Endothelial cell of hepatic sinusoid (primary cell): ENCODE results near the gene RBP5.

Experiments used
- in situ Hi-C: cut with HindIII; loops from 2 replicates; pipeline ENCODE4 v1.10.0; 2017; ENCODE audit warnings: low sequenced_read_pairs

RBP5 gene

GRCh38 chr12:7146906-7147305 is 18.2 kb upstream of the RBP5 start:
- in situ Hi-C loops = no loop called here

DNA sequence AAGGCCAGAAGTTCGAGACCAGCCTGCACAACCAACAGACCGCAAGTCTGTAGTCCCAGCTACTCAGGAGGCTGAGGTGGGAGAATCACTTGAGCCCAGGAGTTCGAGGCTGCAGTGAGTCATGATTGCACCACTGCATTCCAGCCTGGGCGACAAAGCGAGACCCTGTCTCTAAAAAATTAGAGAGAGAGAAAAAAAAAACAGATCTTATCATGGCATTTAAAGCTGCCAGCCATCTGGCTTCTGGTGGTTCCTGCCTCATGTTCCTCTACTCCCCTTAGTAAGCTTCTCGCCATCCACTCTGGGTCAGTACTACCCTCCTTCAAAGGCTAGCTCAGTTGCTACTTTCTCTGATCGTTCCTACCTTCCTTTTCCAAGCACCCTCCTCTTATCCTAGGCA is 17.5 kb upstream of the RBP5 start:
- in situ Hi-C loops = no loop called here

DNA sequence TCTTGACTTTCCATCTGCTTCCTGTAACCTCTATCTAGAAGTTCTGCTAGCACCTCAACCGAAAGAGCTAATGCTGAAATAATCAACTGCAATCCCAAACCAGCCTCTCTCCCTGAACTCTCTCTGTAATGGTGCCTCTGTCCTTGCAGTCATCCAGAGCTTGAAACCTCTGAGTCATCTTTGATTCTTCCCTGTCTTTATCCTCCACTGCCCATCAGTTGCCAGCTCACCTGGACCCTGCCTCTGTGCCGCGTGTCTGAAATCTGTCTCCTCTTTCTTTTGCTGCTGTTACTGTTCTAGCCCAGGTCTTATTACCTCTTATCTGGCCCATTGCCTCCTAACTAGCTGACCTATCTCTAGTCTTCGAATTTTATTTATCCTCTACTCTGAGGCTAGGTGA is 17.0 kb upstream of the RBP5 start:
- in situ Hi-C loops = no loop called here

DNA sequence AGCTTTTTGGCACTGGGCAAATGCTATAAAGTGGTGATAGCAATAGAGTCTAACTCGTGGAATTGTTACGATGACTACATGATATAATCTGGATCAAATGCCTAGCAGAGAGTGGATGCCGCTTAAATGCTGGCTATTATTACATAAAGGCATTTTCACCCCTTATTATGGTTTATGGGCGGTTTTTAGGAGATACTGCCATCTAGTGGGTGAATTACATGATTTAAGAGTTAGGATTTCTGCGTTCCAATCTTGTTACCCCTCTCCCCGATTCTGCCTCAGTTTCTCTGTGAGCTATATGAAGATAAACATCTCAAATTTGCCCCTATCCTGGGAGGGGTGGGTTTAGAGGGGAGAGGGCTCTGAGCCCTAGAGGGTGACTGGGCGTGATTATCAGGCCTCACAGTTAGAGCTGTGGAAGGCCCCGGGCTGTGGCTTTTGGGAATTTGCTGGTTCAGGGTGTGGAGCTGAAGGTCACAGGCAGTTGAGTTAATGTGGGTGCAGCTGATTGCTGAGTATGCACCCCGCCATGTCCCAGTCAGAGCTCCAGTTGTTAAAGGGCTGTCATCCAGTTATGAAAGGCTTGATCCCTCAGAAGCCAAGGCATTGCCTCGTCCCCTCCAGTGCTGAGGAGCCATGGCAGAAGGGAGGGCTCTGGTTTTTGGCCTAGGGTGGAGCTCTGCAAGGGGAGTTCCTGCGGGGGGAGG is 15.9 kb upstream of the RBP5 start:
- in situ Hi-C loops = no loop called here

DNA sequence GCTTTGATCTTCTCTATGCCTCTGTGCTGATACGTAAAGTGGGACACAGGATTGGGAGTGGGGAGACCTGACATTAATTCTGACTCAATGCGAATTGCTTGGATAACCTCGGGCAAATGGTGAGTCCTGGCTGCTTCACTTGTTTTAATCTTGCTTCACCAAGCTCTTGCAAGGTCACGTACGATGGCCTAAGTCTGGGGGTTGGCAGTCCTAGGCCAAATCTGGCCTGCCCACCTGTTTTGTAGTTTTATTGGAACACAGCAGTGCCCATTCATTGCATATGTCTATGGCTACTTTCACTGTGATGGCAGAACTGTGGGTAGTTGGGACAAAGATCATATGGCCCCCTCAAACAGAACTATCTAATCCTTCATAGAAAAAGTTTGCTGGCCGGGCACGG is 14.9 kb upstream of the RBP5 start:
- in situ Hi-C loops = no loop called here

- in situ Hi-C loops = no loop called here
Observed at GRCh38 chr12:7142809-7143465, 14.2 kb upstream of the RBP5 start.

GRCh38 chr12:7142056-7142644 is 13.5 kb upstream of the RBP5 start:
- in situ Hi-C loops = no loop called here

GRCh38 chr12:7141351-7142005 is 12.8 kb upstream of the RBP5 start:
- in situ Hi-C loops = no loop called here

GRCh38 chr12:7139200-7139599 is 10.5 kb upstream of the RBP5 start:
- in situ Hi-C loops = no loop called here

DNA sequence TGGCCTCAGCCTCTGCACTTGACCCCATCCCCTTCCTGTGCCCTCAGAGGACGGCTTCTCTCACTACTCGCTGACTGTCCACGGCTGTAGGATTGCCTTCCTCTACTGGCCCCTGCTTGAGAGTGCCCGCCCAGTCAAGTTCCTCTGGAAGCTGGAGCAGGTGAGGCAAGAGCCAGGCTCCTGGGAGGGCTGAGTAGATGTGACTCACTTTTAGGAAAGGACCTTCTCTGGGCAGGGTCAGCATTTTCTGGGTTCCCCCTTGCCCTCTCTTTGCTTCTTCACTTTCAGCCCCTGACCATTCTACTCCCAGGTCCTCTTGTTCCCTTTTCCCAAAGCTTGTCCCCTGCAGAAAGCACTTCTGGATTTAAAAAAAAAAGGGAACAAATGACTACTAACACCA is 9.2 kb upstream of the RBP5 start:
- in situ Hi-C loops = no loop called here

DNA sequence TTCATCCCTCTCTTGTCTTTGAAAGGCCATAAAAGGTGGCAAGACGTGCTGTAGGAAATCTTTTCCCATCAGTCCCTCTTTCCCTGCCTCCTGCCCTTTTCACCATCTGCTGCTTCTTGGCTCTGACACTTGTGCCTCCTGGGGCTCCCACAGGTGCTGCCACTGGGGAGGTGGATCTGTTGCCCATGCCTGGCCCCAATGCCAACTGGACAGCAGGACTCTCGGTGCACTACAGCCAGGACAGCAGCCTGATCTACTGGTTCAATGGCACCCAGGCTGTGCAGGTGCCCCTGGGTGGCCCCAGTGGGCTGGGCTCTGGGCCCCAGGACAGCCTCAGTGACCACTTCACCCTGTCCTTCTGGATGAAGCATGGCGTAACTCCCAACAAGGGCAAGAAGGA is 8.0 kb upstream of the RBP5 start:
- in situ Hi-C loops = no loop called here

DNA sequence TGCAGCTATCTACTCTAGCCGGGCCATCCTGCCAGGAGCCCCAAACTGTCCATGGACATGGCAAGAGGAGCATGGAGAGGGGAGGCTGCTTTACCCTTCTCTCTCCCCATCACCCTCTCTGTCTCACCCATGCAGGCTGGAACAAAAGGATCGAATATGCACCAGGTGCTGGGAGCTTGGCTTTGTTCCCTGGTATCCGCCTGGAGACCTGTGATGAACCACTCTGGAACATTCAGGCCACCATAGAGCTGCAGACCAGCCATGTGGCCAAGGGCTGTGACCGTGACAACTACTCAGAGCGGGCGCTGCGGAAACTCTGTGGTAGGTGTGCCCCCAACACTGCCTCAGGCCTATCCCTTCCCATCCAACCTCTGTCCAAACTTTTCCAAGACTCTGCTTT is 7.4 kb upstream of the RBP5 start:
- in situ Hi-C loops = no loop called here

- in situ Hi-C loops = no loop called here
Observed at GRCh38 chr12:7134396-7135166, 5.9 kb upstream of the RBP5 start.

DNA sequence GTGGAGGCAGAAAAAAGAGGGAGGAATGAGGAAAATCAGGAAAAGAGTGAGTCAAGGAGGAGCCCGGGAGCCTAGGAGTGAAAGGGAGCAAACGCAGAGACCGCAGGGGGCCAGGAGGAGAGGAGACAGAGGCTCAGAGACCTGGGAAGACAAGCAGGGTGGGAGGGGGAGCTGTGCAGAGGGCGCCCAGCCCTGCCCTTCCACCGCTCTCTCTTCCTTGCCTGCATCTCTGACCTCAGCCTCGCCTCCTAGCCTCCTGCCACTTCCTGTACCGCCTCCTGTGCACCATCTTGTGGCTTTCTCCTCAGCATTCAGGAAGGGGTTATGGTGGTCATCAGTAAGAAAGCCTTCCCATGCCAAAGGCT is 2.8 kb upstream of the RBP5 start:
- in situ Hi-C loops = no loop called here

DNA sequence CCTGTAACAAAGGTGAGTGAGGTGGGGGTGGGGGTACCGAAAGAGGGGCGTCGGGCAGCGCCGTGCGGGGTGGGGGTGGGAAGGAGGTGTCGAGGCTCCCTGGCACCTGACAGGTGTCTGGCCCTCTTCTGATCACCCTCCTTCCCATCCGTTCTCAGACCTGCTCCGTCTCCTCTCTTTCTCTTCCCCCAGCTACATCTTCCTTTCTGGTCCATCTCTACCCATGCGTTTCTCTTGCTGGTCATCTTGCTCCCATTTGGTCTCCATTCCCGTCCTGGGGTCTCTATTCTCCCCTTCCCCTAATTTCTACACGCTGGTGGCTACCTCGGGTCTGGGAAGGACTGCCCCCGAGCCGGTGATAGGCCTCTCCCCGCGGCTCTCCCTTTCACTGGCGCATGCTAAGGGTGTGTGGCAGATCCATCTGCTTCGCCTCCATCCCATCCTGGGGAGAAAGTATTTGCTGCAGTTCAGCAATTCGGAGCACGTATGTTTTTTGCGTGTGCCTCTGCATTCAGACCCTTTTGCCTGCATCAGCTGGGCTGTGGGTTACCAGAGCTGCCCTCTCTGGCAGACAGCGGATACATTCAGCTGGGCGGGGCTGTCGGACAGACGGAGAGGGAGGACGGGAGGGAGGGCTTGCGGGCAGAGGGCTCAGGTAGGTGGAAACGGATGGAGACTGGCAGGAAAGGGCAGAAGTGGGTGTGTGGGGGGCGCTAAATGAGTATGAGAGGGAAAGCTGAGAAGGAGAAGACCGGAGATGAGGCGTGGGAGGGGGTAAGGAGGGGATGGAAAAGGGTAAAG is 2.2 kb upstream of the RBP5 start:
- in situ Hi-C loops = no loop called here

GRCh38 chr12:7129872-7130691 is 1.4 kb upstream of the RBP5 start, which contains the start of gene CLSTN3:
Gene CLSTN3, plus strand, starts transcription at chr12:7130371. Its CDS starts 278 bp downstream, at chr12:7130649.
- in situ Hi-C loops = no loop called here

DNA sequence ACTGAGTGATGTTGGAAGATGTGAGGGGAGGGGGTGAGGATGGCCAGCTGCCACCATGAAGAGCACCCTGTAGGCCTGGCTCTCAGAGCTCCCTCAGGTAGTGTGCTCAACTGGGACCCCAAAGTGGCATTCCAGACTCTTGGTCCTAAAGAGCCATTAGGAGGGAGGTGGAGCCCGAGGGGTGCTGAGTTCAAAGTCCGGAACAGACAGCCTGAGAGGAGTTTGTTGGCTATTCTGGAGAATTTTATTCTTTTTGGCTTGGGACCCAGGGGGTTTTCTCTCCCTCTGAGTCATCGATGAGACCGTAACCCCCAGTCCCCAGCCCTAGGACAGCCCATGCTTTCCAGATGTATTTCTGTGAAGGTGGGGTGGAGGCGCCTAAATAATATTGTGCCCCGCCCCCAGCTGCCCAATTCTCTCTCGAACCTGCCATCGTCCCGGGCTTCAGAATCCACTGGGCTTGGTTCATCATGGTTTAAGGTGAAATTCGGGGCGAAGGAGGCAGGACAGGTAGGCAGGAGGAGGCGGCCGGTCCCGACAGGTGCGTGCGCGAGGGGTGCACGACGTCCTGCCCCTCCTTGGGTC is 690 bp upstream of the RBP5 start:
- in situ Hi-C loops = no loop called here

DNA sequence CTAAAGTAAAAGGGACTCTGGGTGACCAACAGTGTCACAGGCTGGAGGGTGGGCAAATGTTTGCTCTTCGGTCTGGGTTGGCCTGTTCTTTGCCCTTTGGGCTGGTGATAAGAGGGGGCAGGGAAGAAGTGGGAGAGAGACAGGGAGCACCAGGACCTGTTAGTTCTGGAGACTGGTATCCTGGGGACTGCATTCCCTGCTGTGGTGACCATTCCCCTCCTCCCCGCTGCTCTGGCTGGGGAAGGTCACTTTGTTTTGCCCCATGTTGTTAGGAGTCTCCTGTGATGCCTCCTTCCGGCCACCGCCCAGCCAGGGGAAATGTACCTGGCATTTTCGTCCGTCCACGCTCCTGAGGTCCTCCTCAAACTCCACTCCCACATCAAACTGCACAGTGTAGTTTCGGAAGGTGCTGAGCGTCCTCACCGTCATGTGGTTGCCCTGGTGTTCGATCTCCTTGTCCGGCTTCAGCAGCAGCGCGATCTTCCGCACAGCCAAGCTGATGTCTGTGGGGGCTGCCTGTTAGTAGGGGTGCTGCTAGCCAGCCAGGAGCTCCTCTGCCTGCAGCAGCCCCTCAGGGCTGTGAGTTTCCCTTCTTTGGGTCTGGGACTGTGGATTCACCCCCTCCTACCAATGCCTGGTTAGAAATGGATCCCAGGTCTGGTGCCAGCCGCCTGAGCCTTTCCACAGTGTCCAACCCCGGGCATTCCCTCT is 618 bp downstream of the RBP5 start:
- in situ Hi-C loops = no loop called here
